Measurements from ENCODE around the gene HCN4.

DNA sequence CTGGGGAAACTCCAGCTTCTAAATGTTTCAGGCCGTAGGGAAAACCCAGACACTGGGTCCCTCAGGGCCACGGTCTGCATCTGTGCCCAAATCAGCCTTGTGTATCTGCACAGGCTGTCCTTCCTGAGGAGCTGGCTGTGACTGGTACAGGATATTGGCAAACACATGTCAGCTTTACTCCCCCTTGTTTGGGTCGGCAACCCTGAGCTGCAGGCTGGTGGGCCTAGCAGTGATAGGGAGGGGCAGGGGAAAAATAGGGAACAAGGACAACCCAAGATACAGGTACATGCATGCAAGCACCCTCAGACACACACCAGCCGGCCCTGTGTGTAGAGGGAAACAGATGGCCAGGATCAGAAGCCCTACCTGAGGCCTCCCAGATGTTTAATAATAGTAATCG lies 28.7 kb upstream of the HCN4 start:
- TF ChIP-seq CTCF (IDR thresholded peaks at IDR 0.05) = no peak
- no peak for TF ChIP-seq POLR2A (IDR thresholded peaks at IDR 0.05)

Data from thyroid gland (tissue), 4 donors.